Loucy (cell line): Measurements from ENCODE around the gene STT3B.

Source experiments
- H2AFZ ChIP-seq: fragments of 200-600 bp; sonication (generic); 2 replicates; pipeline ENCODE4 v1.6.0; 2016; ENCODE audit warnings: antibody characterized with exemption, mild to moderate bottlenecking, low read length, moderate library complexity
- H3F3A ChIP-seq: fragments of 200-600 bp; 2 replicates; pipeline ENCODE4 v1.6.0; 2016; ENCODE audit warnings: antibody characterized with exemption, low read depth, mild to moderate bottlenecking
- H3K27me3 ChIP-seq: fragments of 200-600 bp; sonication (generic); 2 replicates; pipeline ENCODE4 v1.6.1; 2014; ENCODE audit warnings: low read length, mild to moderate bottlenecking; ENCODE audit not compliant: insufficient read depth, poor library complexity, severe bottlenecking
- H3K36me3 ChIP-seq: fragments of 200-600 bp; sonication (generic); 2 replicates; pipeline ENCODE4 v1.6.1; 2016; ENCODE audit warnings: low read length; ENCODE audit not compliant: insufficient read depth
- H3K4me1 ChIP-seq: fragments of 200-600 bp; sonication (generic); 2 replicates; pipeline ENCODE4 v1.5.1; 2014; ENCODE audit warnings: low read length, mild to moderate bottlenecking; ENCODE audit not compliant: insufficient read depth, poor library complexity, severe bottlenecking
- H3K4me2 ChIP-seq: fragments of 200-600 bp; sonication (generic); 2 replicates; pipeline ENCODE4 v1.6.0; 2014; ENCODE audit warnings: antibody characterized with exemption, low read length, low read depth, mild to moderate bottlenecking; ENCODE audit not compliant: poor library complexity, severe bottlenecking
- H3K4me3 ChIP-seq: fragments of 200-600 bp; sonication (generic); 2 replicates; pipeline ENCODE4 v1.5.1; 2014; ENCODE audit warnings: low read length, mild to moderate bottlenecking, mixed read lengths; ENCODE audit not compliant: poor library complexity, severe bottlenecking
- H3K79me2 ChIP-seq: fragments of 200-600 bp; sonication (generic); 2 replicates; pipeline ENCODE4 v1.6.1; 2014; ENCODE audit warnings: low read length; ENCODE audit not compliant: insufficient read depth
- H3K9ac ChIP-seq: fragments of 200-600 bp; sonication (generic); 2 replicates; pipeline ENCODE4 v1.6.0; 2014; ENCODE audit warnings: mild to moderate bottlenecking, low read depth, low read length, moderate library complexity; ENCODE audit not compliant: poor library complexity, severe bottlenecking
- H3K9me2 ChIP-seq: fragments of 200-600 bp; sonication (generic); replicated peaks from 2 replicates; pipeline ENCODE4 v1.6.1; 2016; ENCODE audit warnings: low read depth, low read length, mixed read lengths
- H3K9me3 ChIP-seq: fragments of 200-600 bp; sonication (generic); 2 replicates; pipeline ENCODE4 v1.6.1; 2014; ENCODE audit warnings: mild to moderate bottlenecking, antibody characterized with exemption, low read length, low read depth; ENCODE audit not compliant: insufficient read depth
- H4K20me1 ChIP-seq: fragments of 200-600 bp; sonication (generic); 2 replicates; pipeline ENCODE4 v1.6.0; 2014; ENCODE audit warnings: antibody characterized with exemption, low read length, mild to moderate bottlenecking; ENCODE audit not compliant: insufficient read depth, poor library complexity, severe bottlenecking
- CTCF ChIP-seq: fragments of 200-600 bp; sonication (generic); conservative IDR thresholded peaks from 2 replicates; pipeline ENCODE4 v1.5.1; 2014; ENCODE audit warnings: mild to moderate bottlenecking, antibody characterized with exemption, low read length
- EZH2phosphoT487 ChIP-seq: fragments of 200-600 bp; IDR thresholded peaks from 2 replicates; pipeline ENCODE4 v1.6.1; 2018; ENCODE audit warnings: antibody characterized with exemption, mild to moderate bottlenecking, moderate library complexity, borderline replicate concordance

Gene STT3B

DNA sequence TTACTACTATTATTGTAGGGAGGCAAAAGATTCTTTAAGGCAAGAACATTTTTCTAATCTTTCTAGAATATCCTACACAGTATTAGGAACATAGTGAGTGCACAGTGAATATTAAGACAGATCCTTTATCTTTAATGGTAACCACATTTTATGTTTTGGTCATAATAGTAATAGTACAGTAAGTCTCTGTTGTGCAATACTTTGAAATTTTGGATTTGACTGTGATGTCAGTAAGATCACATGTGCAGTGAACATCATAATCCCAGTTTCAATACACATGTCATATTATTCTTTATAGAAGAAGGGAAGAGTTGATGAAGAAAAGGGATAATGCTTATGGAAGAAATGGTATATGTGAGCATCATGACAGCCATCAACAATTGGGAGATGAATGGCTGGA is 10.7 kb downstream of the STT3B start:
- no peak for TF ChIP-seq EZH2phosphoT487
- no peak for TF ChIP-seq CTCF
- H3K9me3 ChIP-seq = no peaks in the 10 kb centered on the region
- peaks cover 98% of the 10 kb centered on the region for H4K20me1 ChIP-seq
- peak overlapping the region; percentile 99 for H3K9ac ChIP-seq
- H3K4me3 ChIP-seq = peak overlapping the region; percentile 88
- peaks cover 57% of the 10 kb centered on the region for H3K4me1 ChIP-seq
- no peaks in the 10 kb centered on the region for H3K9me2 ChIP-seq
- H3K4me2 ChIP-seq = peak overlapping the region; percentile 95
- H3K27me3 ChIP-seq = peaks cover 41% of the 10 kb centered on the region
- H3K36me3 ChIP-seq = peaks cover 98% of the 10 kb centered on the region
- H2AFZ ChIP-seq = no peak overlapping the region
- H3K79me2 ChIP-seq = peaks cover 100% of the 10 kb centered on the region
- peaks cover 36% of the 10 kb centered on the region for H3F3A ChIP-seq

DNA sequence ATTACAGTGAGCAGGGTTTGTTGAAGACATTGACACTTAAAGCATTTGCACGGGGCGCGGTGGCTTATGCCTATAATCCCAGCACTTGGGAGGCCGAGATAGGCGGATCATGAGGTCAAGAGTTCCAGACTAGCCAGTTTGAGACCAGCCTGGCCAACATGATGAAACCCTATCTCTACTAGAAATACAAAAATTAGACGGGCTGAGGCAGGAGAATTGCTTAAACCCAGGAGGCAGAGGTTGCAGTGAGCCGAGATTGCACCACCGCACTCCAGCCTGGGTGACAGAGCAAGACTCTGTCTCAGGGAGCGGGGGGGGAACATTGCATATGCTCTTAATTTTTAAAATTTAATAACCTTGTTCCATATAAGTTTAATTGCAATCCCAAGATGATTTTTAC is 11.9 kb downstream of the STT3B start:
- Histone ChIP-seq H3K27me3 (peaks cover 29% of the 10 kb centered on the region), H4K20me1 (peaks cover 98% of the 10 kb centered on the region), H3K9ac (peak overlapping the region; percentile 99), H3K9me3 (no peaks in the 10 kb centered on the region), H3F3A (peaks cover 33% of the 10 kb centered on the region), H3K4me1 (peaks cover 57% of the 10 kb centered on the region), H2AFZ (no peak overlapping the region), H3K4me2 (peak overlapping the region; percentile 95), H3K36me3 (peaks cover 97% of the 10 kb centered on the region), H3K9me2 (no peaks in the 10 kb centered on the region), H3K4me3 (peak overlapping the region; percentile 88), H3K79me2 (peaks cover 100% of the 10 kb centered on the region)
- no peak for TF ChIP-seq CTCF
- no peak for TF ChIP-seq EZH2phosphoT487

DNA sequence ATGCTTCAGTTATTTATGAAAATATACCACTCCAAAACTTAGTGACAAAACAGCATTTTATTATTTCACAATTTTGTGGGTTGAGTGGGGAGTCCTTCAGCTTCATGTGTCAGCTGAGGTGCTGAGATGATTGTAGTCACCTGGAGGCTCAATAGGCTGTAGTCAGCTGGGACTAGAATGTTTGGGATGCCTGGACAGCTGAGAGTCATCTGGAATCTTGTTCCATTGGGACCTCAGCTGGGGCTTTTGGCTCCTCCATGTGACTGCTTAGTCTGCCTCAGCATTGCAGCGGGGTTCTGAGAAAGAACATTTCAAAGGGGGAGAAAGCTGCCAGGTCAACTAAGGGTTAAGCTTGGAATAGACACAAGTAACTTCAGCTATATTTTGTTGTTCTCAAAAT is 13.4 kb downstream of the STT3B start:
- H3F3A ChIP-seq = peaks cover 23% of the 10 kb centered on the region
- H3K9me3 ChIP-seq = no peaks in the 10 kb centered on the region
- H3K9me2 ChIP-seq = no peaks in the 10 kb centered on the region
- peak overlapping the region; percentile 88 for H3K4me3 ChIP-seq
- TF ChIP-seq CTCF (no peak), EZH2phosphoT487 (no peak)
- H4K20me1 ChIP-seq = peaks cover 98% of the 10 kb centered on the region
- peaks cover 14% of the 10 kb centered on the region for H3K27me3 ChIP-seq
- H3K4me1 ChIP-seq = peaks cover 63% of the 10 kb centered on the region
- peak overlapping the region; percentile 99 for H3K9ac ChIP-seq
- H2AFZ ChIP-seq = no peak overlapping the region
- peak overlapping the region; percentile 95 for H3K4me2 ChIP-seq
- H3K79me2 ChIP-seq = peaks cover 100% of the 10 kb centered on the region
- peaks cover 97% of the 10 kb centered on the region for H3K36me3 ChIP-seq
